ENCODE results near the gene KIF3A. TPM values are rescaled to one million over a fixed set of nuclear protein-coding genes. Genes with fewer than 3 reads are reported as not detected.

The KIF3A gene
- total RNA-seq, 1 experiment from 2014 or later, result 18.9 TPM

GRCh38 chr5:132669966-132670882, 67.1 kb downstream of the KIF3A start:
- no TSS peak for BruUV-seq (replicated peaks)
- CTCF ChIA-PET, result interaction anchor here (0.6 kb wide), 1 partner anchor 102 kb away, joined by 3 read pairs; no protein-coding TSS in a partner anchor
- Mint-ChIP-seq H3K36me3 (ENCODE audit: insufficient read depth, unreplicated experiment) (no peaks in the 10 kb centered on the region), H3K4me3 (ENCODE audit: low read depth, unreplicated experiment) (no peak overlapping the region), H3K27ac (ENCODE audit: unreplicated experiment) (no peak overlapping the region), H3K4me1 (ENCODE audit: low read depth, unreplicated experiment) (peaks cover 18% of the 10 kb centered on the region), H3K27me3 (ENCODE audit: unreplicated experiment) (no peaks in the 10 kb centered on the region), H3K9me3 (ENCODE audit: low read depth, unreplicated experiment) (no peaks in the 10 kb centered on the region)
- intact Hi-C loops (cut with micrococcal nuclease; ENCODE audit: unreplicated experiment), result no loop called here
- TF ChIP-seq CTCF (IDR thresholded peaks at IDR 0.05; ENCODE audit: unreplicated experiment), result no peak
- no peak for DNase-seq

- CTCF ChIA-PET, result no interaction called here
- DNase-seq, result no peak
- no TSS peak for BruUV-seq (replicated peaks)
- H3K27me3 Mint-ChIP-seq (ENCODE audit: unreplicated experiment), result no peaks in the 10 kb centered on the region
- peaks cover 10% of the 10 kb centered on the region for H3K4me1 Mint-ChIP-seq (ENCODE audit: low read depth, unreplicated experiment)
- H3K4me3 Mint-ChIP-seq (ENCODE audit: low read depth, unreplicated experiment), result no peak overlapping the region
- no peaks in the 10 kb centered on the region for H3K36me3 Mint-ChIP-seq (ENCODE audit: insufficient read depth, unreplicated experiment)
- no peak for TF ChIP-seq CTCF (IDR thresholded peaks at IDR 0.05; ENCODE audit: unreplicated experiment)
- intact Hi-C loops (cut with micrococcal nuclease; ENCODE audit: unreplicated experiment), result no loop called here
- H3K9me3 Mint-ChIP-seq (ENCODE audit: low read depth, unreplicated experiment), result no peaks in the 10 kb centered on the region
- H3K27ac Mint-ChIP-seq (ENCODE audit: unreplicated experiment), result no peak overlapping the region
Observed at GRCh38 chr5:132669455-132669820, 67.9 kb downstream of the KIF3A start.

GRCh38 chr5:132668706-132669454, 68.5 kb downstream of the KIF3A start:
- Mint-ChIP-seq H3K4me3 (ENCODE audit: low read depth, unreplicated experiment) (no peak overlapping the region), H3K4me1 (ENCODE audit: low read depth, unreplicated experiment) (peaks cover 4% of the 10 kb centered on the region), H3K27ac (ENCODE audit: unreplicated experiment) (no peak overlapping the region), H3K36me3 (ENCODE audit: insufficient read depth, unreplicated experiment) (no peaks in the 10 kb centered on the region), H3K27me3 (ENCODE audit: unreplicated experiment) (no peaks in the 10 kb centered on the region), H3K9me3 (ENCODE audit: low read depth, unreplicated experiment) (no peaks in the 10 kb centered on the region)
- CTCF ChIA-PET, result no interaction called here
- DNase-seq, result no peak
- intact Hi-C loops (cut with micrococcal nuclease; ENCODE audit: unreplicated experiment), result no loop called here
- no peak for TF ChIP-seq CTCF (IDR thresholded peaks at IDR 0.05; ENCODE audit: unreplicated experiment)
- no TSS peak for BruUV-seq (replicated peaks)

GRCh38 chr5:132667761-132668705, 69.3 kb downstream of the KIF3A start:
- TF ChIP-seq CTCF (IDR thresholded peaks at IDR 0.05; ENCODE audit: unreplicated experiment), result no peak
- H3K4me3 Mint-ChIP-seq (ENCODE audit: low read depth, unreplicated experiment), result no peak overlapping the region
- DNase-seq, result no peak
- no TSS peak for BruUV-seq (replicated peaks)
- intact Hi-C loops (cut with micrococcal nuclease; ENCODE audit: unreplicated experiment), result no loop called here
- no peak overlapping the region for H3K27ac Mint-ChIP-seq (ENCODE audit: unreplicated experiment)
- H3K4me1 Mint-ChIP-seq (ENCODE audit: low read depth, unreplicated experiment), result peaks cover 4% of the 10 kb centered on the region
- H3K27me3 Mint-ChIP-seq (ENCODE audit: unreplicated experiment), result no peaks in the 10 kb centered on the region
- no peaks in the 10 kb centered on the region for H3K9me3 Mint-ChIP-seq (ENCODE audit: low read depth, unreplicated experiment)
- H3K36me3 Mint-ChIP-seq (ENCODE audit: insufficient read depth, unreplicated experiment), result no peaks in the 10 kb centered on the region
- CTCF ChIA-PET, result no interaction called here
